HG03159 (cell line): ENCODE data around the gene GHR.
"Not testable (repeated sequence)": the region's sequence is repeated elsewhere in the genome, so short reads cannot be mapped to it uniquely, and the experiment has no call there.

ENCODE experiments used
- ATAC-seq: cut with Tn5 transposase; IDR thresholded peaks from one replicate; pipeline ENCODE4 v1.9.1; 2021; ENCODE audit warnings: mild to moderate bottlenecking, moderate library complexity; ENCODE audit not compliant: unreplicated experiment

The GHR gene

DNA sequence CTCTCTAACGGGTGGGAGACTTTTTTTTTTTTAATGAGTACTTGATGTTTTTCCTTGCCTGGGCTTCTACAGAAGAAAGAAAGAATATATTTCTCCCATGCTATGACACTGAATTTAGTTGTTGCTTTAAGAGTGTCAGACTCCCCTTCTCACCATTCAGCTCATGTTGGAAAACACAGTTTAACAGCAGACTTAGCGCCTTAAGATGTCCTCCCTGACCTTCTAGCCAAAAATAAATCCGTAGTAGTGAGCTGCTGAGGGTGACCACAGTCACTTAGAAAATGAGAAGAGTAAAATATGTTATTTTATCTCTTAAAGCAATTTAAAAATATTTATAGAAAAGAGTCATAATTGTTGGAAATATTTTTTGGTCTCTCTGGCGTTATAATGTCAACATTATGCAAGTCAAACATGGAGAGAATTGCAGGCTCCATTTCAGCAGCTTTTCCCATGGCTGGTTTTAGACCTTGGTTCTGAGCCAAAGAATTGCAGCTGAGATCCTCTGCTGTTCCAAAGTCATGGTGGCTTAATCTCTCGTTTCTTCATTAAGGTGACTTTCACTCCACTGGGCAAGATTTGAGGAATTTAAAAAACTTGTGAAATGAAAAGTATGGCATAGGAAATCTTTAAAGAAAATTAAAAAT is 143.5 kb downstream of the GHR start:
- ATAC-seq = no peak

DNA sequence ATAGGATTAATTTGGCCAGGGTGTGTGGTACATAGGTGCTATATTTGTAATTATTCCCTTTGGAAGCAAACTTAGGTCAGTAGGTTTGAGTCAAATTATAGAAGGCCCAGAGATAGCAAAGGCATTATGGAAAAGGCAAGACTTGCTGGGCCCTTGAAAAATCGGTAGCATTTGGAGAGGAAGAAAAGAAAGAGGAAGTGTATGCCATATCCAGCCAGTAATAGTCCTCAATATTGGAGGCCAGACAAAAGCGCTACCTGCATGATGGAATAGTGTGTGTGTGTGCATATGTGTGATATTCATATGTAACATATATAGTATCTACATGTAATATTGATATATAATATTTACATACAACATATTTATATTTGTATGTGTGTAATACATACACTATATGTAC is 146.1 kb downstream of the GHR start:
- ATAC-seq = no peak

DNA sequence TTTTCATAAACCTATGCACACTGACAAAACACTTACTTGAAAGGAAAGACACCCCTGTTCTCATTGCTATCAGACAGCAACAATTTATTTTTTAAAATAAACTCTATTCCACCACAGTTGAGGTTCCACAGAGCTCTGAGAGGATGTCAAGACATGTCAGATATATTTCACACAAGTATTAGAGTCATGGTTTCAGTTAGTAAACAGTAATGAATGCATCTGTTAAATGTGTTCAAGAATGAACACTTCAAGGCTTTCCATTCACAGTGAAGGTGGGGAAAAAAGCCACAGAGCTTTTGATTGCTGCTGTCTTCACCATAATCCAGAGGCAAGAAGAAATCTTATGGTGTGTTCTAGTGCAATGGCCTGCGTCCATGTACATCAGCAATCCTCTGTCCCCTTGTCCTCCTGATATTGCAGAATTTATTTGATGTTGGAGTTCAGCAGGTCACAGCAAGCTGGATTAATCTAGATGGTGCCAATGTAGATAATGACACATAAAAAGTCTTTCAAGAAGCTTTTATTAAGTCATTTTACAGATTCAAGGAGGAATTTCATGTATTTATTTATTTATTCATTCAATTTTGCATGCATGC is 146.8 kb downstream of the GHR start:
- no peak for ATAC-seq

DNA sequence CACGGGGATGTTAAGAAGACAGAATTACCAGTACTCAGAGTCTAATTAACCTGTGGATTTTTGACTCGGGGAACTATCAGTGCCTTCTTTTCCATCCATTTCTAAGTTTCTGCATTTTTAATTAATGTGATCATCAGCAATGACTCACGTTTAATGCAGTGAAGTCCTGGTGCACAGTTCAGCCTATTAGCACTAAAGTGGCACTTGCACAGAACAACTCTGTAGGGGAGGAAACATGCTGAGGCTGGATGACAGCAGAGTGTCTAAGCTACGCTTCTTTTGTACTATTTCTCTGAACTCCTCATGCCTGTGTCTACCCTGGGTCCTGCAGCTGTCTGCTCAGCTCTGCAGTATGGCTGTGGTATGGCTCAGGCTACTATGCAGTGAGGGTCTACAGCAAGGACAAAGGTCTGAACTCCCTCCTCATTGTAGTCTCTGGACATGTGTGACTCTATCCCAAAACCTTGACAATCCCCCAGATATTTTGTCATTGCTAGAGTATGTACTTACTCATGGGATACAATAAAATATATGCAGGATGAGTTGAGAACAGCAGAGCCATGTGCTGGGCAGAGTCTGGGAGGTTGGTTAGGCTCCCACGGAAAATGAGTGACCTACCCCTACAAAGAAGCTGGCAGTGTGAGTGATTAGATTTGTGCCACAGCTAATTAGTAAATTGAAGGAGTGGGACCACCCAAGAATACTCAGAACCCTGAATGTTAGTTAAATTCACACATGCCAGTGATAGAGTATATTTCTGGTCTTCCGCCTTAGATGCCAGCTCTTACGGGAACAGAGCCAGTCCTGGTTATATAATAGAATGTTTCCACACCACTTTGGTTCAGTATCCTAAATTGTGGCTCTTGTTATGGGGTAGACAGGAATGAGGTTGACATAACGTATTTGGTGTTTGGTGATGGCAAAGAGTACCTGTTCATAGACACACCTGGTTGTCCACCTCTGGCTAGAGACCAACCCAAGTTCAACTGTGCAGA is 148.0 kb downstream of the GHR start:
- no peak for ATAC-seq

DNA sequence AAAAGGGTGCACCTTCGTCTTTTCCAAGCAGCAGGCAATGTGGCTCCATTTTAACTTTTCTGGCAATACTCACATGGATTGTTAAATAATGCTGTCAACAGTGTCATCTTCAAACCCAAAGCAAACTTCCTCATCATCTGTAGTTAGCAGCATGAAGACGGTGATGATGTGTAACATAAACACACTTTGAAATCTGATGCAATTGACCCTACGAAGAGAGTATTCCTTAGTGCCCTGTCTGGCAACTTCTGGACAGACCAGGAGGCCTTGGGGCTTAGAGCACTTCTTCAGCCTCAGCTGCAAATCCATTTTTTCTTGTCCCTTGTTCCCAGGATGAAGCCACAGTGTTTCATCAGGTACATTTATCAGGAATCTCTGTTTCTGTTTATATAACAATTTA is 149.1 kb downstream of the GHR start:
- ATAC-seq = no peak

DNA sequence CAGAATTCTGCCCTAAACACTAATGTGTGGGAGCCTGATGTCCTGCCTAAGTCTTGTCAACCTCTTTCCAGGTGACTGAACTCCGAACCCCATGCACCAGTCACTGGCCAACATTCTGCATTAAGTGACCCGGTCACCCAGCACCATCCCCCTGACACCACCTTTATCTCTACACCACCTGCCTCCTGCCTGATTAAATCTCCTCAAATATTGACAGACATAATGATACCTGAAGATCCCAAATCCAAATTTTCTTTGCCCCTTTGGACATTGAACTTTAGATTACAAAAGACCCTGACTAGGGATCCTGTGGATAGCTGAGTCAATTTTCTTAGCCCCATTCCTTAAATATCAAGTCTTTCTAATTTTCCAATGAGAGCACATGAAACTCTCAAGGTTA is 150.1 kb downstream of the GHR start:
- no peak for ATAC-seq

- ATAC-seq = not testable (repeated sequence)
These were observed 152.7 kb downstream of the GHR start for GRCh38 chr5:42575914-42576313.

- ATAC-seq = not testable (repeated sequence)
These were observed 155.7 kb downstream of the GHR start for GRCh38 chr5:42578901-42579300.

DNA sequence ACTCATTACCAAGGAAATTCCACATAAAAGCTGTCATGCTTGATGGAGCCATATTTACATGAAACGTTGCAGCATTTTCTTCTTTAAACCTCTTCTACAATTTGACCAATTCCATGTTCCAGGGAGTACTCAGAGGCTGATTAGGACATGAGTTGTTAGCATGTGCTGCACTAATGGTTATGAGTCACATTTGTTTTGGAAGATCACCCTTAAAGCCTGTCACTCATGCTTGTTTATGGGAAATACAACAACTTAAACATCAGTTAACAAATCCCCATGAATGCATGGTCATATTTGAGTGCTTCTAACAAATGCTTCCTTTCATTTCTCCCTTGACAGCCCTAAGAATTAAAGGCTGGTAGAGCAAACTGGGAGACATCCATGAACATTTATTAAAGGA is 156.1 kb downstream of the GHR start:
- ATAC-seq = no peak

DNA sequence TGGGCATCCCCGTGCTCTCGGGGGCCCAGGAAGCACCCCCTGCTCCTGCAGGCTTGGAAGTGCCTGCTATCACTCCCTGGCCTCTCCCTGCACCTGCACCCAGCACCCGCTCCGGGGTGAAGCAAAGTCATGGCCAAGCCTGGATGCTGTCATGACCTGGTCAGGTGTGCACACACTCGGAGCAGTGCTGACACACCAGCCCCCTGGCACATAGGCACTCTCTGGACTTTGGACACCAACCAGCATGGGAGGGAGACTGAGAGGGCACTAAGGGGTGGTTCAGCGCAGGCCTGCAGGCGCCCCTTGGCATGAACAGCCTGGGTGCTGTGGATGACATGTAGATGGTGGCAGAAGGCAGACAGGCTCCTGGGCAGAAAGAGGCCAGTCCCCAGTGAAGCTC is 158.6 kb downstream of the GHR start:
- no peak for ATAC-seq

- peak; percentile 12 for ATAC-seq
These were observed 159.5 kb downstream of the GHR start for GRCh38 chr5:42582723-42583122.

GRCh38 chr5:42583322-42583721 is 160.1 kb downstream of the GHR start:
- peak; percentile 80 for ATAC-seq

GRCh38 chr5:42586625-42587024 is 163.4 kb downstream of the GHR start:
- ATAC-seq = no peak

- no peak for ATAC-seq
These were observed 164.0 kb downstream of the GHR start for GRCh38 chr5:42587096-42587723.

DNA sequence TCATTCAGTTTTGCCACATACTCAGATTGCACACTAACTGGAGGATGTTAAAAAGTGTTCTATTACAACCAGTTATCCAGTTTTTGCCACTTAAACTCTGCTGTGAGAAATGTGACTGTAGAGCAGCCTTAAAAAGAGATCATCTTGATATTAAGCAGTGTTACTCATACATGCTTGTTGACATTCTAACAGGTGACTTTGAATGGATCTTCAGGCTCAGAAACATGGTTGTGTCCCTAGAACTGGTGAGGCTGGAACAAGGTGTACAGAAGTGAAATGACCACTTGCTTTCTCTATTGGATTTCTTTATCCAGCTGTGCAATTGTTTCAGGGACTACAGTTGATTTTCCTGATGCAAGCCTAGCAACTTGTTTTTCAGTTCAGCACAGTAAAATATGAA is 167.3 kb downstream of the GHR start:
- no peak for ATAC-seq

DNA sequence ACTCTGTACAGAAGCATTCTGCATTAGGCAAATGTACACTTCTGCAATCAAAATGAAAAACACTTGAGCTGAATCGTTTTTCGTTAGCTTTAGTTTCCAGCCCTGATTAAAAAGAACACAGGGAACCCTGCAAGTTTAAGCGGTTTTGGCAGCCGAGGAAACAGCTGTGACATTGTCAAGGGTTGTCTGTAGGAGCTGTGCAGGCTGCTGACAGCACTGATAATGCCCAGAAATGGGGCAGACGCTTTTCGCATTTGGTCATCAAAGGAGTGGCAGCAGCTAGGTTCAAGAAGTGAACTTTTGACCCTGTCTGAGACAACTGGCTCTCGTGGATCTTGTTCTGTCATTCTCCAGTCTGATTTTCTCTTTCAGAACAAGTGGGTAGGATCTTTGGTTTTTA is 167.8 kb downstream of the GHR start:
- ATAC-seq = no peak

DNA sequence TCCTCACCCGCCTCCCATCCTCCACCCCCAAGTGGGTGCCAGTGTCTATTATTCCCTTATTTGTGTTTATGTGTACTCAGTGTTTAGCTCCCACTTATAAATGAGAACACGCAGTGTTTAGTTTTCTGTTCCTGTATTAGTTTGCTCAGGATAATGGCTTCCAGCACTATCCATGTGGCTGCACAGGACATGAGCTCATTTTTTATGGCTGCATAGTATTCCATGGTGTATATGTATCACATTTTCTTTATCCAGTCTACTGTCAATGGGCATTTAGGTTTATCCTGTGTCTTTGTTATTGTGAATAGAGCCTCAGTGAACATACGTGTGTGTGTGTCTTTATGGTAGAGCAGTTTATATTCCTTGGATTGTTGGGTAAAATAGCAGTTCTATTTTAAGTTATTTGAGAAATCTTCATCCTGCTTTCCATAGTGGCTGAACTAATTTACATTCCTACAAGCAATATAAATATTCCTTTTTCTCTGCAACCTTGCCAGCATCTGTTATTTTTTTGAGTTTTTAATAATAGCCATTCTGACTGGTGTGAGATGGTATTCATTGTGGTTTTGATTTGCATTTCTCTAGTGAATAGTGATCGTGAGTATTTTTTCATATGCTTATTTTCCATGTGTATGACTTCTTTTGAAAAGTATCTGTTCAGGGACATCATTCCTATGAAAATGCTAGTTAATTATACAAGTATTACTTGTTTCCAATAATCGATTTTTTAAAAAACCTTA is 169.3 kb downstream of the GHR start:
- ATAC-seq = no peak

DNA sequence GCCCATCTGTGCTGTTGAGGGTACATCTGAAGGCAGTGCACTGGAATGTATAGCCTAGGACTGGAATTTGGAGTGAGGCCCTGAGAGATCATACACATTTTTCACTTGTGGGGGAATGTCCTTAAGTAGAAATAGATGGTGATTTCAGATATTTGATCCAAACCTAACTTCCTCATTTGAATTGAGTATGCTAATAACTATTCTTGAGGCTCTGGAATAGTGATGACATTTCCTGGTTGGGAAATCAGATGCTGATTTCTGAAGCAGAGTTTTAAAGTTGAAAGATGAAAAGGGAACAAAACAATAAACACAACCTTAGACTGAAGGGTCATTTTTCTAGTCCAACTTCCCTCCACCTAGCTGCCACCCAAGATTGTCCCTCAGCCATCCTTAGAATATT is 170.4 kb downstream of the GHR start:
- no peak for ATAC-seq

DNA sequence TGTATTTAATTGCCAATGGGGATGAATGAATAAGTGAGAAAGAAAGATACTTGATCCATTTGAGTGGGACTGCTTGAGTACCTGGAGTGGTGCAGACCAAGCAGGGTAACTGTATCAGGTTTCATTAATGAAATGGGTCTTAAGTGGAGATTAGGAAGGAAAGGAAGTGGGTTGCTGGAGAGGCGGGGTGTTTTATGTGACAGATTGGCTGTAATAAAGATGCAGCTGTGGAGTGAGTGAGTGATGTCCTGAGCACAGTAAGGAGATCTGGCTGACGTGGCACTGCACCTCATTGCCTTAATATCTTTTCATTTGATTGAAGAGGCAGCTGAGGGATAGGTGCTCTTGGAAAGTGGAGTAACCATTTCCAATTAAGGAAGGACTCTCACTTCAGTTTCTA is 172.4 kb downstream of the GHR start:
- ATAC-seq = no peak

DNA sequence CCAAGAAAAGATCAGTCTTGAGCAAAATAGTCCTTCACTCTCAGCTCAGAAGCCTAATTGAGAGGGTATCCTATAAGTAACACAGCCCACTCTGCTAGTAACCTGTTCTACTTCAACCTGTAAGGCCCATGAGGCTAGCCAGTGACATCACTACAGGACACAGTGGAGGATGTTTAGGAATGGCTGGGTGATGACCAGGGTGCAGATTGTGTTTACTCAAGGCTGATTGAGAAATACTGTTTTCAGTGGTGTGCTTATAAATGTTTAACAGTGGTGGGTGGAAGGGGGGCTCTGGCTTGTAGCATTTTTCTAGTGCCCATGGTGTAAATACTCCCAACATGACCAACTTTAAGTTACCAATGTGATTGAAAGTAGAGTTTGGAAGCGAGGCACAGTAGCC is 173.6 kb downstream of the GHR start:
- ATAC-seq = no peak
